Kidney (tissue), 14 donors: ENCODE measurements around the gene MTARC1. TPM values are rescaled to one million over a fixed set of nuclear protein-coding genes. Genes with fewer than 3 reads are reported as not detected.
A peak's percentile ranks its signal among the peaks of the same experiment; 100 is the strongest.

Experiments
- DNase-seq, 5 donors: peaks; one replicate each; pipeline ENCODE4 v3.0.0-alpha.2; 2013 to 2020
- FAIRE-seq: peaks from 2 replicates; lab custom pipeline; 2012; peaks lifted over from hg19 to GRCh38; lab: Jason Lieb, UNC
- H3K27ac ChIP-seq, 2 donors: one replicate each; pipeline ENCODE4 v1.7.0; 2013; ENCODE audit warnings: low read depth in 2 of 2, low read length in 2 of 2, inconsistent platforms in 1 of 2
- H3K27me3 ChIP-seq: one replicate; pipeline ENCODE4 v1.7.1; 2013; ENCODE audit warnings: low read length, inconsistent platforms; ENCODE audit not compliant: control insufficient read depth, insufficient read depth
- H3K36me3 ChIP-seq, 3 donors: one replicate each; pipeline versions ENCODE4 v1.7.0 to v1.7.1; 2013; ENCODE audit warnings: low read length in 3 of 3, control low read depth in 1 of 3, inconsistent platforms in 1 of 3; ENCODE audit not compliant: insufficient read depth in 3 of 3, control insufficient read depth in 2 of 3
- H3K4me1 ChIP-seq, 3 donors: one replicate each; pipeline versions ENCODE4 v1.7.0 to v1.7.1; 2013; ENCODE audit warnings: low read length in 3 of 3, inconsistent platforms in 1 of 3, low read depth in 1 of 3; ENCODE audit not compliant: control insufficient read depth in 2 of 3, insufficient read depth in 2 of 3
- H3K4me3 ChIP-seq, 3 donors: one replicate each; pipeline versions ENCODE4 v1.7.0 to v1.8.1; 2013; ENCODE audit warnings: low read length in 3 of 3, control low read depth in 1 of 3, inconsistent platforms in 1 of 3
- H3K9ac ChIP-seq, 3 donors: one replicate each; pipeline versions ENCODE4 v1.7.0 to v1.7.1; 2013; ENCODE audit warnings: low read length in 3 of 3, control low read depth in 1 of 3, inconsistent platforms in 1 of 3
- H3K9me3 ChIP-seq, 3 donors: one replicate each; pipeline versions ENCODE4 v1.7.0 to v1.7.1; 2013; ENCODE audit warnings: low read length in 3 of 3, control low read depth in 1 of 3, inconsistent platforms in 1 of 3; ENCODE audit not compliant: control insufficient read depth in 2 of 3, insufficient read depth in 1 of 3
- CTCF ChIP-seq: IDR thresholded peaks from 3 replicates; pipeline ENCODE4 v1.5.1; 2012; ENCODE audit warnings: mild to moderate bottlenecking, moderate library complexity, borderline replicate concordance; ENCODE audit not compliant: insufficient read depth; ENCODE audit errors: extremely low read depth
- intact Hi-C: fragments of 100-400 bp; cut with DNase I; formaldehyde crosslinking; loops from one replicate; pipeline ENCODE4 v1.11.1; 2022
- polyA plus RNA-seq: library from polyadenylated mRNA; stranded (reverse); fragments of 350-450 nt; fragmentation: Illumina TruSeq; extraction: RNeasy Lipid Tissue Mini Kit (QIAGEN cat#74804); gene quantifications from one replicate; pipeline ENCODE4 v1.2.3, GENCODE V29; 2014; ENCODE audit warnings: low read depth, low replicate concordance; ENCODE audit not compliant: insufficient read depth
- total RNA-seq: library from RNA; stranded (reverse); fragmentation: NEBNext Ultra II Directional; extraction: Animal tissue kit (Norgen Biotek cat#: 25700); gene quantifications from one replicate; pipeline ENCODE4 v1.2.1, GENCODE V29; 2021
- donor health status: control.
- donor health status: control.
- donor health status: control.
- donor health status: control.
- donor health status: control.
- donor health status: DM: yes; HTN: yes; CAD: no.
- donor health status: Normal renal cell carcinoma (clear cell type).

MTARC1 gene
- total and polyA plus RNA-seq, 2 donors from 2014 or later: 6.8 to 11.0 TPM

GRCh38 chr1:220751111-220751510, 35.6 kb upstream of the MTARC1 start:
- H3K4me1 ChIP-seq: peaks cover 0 to 39% (median 24%) of the 10 kb centered on the region in 3 donors
- DNase-seq (peak in 2 of 5 donors; percentile 23 to 47), FAIRE-seq (no peak)
- H3K36me3 ChIP-seq: peaks cover 0 to 14% (median 11%) of the 10 kb centered on the region in 3 donors
- H3K9me3 ChIP-seq: no peaks in the 10 kb centered on the region
- intact Hi-C loops: no loop called here
- peak overlapping the region in 2 of 3 donors; percentile 74 to 87 for H3K4me3 ChIP-seq
- H3K27me3 ChIP-seq: no peaks in the 10 kb centered on the region
- peak overlapping the region in 1 of 3 donors; percentile 93 for H3K9ac ChIP-seq
- peak overlapping the region; percentile 49 to 68 for H3K27ac ChIP-seq
- no peak for TF ChIP-seq CTCF

GRCh38 chr1:220754212-220754917, 32.3 kb upstream of the MTARC1 start:
- Histone ChIP-seq H3K4me3 (peak overlapping the region in 1 of 3 donors; percentile 42), H3K36me3 (peaks cover 5 to 20% (median 16%) of the 10 kb centered on the region in 3 donors), H3K9me3 (no peaks in the 10 kb centered on the region), H3K27ac (peak overlapping the region; percentile 10 to 54), H3K27me3 (no peaks in the 10 kb centered on the region), H3K4me1 (peaks cover 0 to 28% (median 20%) of the 10 kb centered on the region in 3 donors), H3K9ac (peak overlapping the region in 1 of 3 donors; percentile 51)
- no peak for TF ChIP-seq CTCF
- FAIRE-seq: no peak
- intact Hi-C loops: no loop called here
- DNase-seq: peak in 4 of 5 donors; percentile 63 to 88 (median 72)

DNA sequence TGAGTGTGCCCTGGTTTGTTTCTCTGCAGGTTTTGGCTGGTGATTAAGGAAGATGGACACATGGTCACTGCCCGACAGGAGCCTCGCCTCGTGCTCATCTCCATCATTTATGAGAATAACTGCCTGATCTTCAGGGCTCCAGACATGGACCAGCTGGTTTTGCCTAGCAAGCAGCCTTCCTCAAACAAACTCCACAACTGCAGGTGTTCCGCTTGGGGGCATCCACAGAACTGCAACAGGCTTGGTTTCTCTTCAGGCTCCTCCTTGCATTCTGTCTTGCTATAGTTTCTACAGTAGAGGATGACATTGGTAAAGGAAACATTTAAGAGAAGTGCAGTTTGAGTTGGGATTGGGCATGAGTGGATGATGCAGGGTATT, 31.8 kb upstream of the MTARC1 start:
- H3K4me3 ChIP-seq: no peak overlapping the region
- intact Hi-C loops: no loop called here
- peak overlapping the region in 1 of 2 donors; percentile 16 for H3K27ac ChIP-seq
- H3K9me3 ChIP-seq: no peaks in the 10 kb centered on the region
- H3K9ac ChIP-seq: no peak overlapping the region
- FAIRE-seq (no peak), DNase-seq (peak in 4 of 5 donors; percentile 50 to 71 (median 66))
- H3K36me3 ChIP-seq: peaks cover 5 to 22% (median 20%) of the 10 kb centered on the region in 3 donors
- H3K27me3 ChIP-seq: no peaks in the 10 kb centered on the region
- TF ChIP-seq CTCF: no peak
- H3K4me1 ChIP-seq: peaks cover 0 to 28% (median 22%) of the 10 kb centered on the region in 3 donors
